Hindlimb muscle (tissue), 1 donor: ENCODE data around the gene IGSF23. TPM values are rescaled to one million over a fixed set of nuclear protein-coding genes. Genes with fewer than 3 reads are reported as not detected.
"Not testable (repeated sequence)": the region's sequence is repeated elsewhere in the genome, so short reads cannot be mapped to it uniquely, and the experiment has no call there.

Experiments used
- DNase-seq: peaks from one replicate; pipeline ENCODE4 v3.0.0-alpha.2; 2013
- polyA plus RNA-seq: library from polyadenylated mRNA; unstranded; fragments of 120-200 nt; gene quantifications from one replicate; pipeline ENCODE4 v1.2.1, GENCODE V29; 2013; ENCODE audit not compliant: insufficient read length

Gene IGSF23
- polyA plus RNA-seq, 1 donor = not detected

GRCh38 chr19:44614313-44614712, 950 bp downstream of the IGSF23 start:
- DNase-seq = no peak

DNA sequence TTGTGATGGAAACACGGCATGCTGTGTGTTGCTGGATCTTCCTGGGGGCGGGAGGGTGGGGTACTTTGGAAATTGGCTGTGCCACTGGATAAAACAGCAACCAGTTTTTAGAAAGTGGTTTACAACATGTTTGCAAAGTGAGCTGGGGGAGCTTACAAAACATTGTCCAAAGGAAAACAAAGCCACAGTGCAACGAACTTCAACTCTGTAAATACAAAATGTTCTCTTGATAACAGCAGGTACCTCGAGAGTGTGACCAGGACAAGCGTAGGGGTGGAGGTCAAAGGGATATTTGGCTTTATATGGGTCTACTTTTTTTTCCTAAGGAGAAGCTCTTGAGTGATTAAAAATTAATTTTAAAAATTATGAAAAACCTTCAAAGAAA, 2.5 kb downstream of the IGSF23 start:
- DNase-seq = no peak

DNA sequence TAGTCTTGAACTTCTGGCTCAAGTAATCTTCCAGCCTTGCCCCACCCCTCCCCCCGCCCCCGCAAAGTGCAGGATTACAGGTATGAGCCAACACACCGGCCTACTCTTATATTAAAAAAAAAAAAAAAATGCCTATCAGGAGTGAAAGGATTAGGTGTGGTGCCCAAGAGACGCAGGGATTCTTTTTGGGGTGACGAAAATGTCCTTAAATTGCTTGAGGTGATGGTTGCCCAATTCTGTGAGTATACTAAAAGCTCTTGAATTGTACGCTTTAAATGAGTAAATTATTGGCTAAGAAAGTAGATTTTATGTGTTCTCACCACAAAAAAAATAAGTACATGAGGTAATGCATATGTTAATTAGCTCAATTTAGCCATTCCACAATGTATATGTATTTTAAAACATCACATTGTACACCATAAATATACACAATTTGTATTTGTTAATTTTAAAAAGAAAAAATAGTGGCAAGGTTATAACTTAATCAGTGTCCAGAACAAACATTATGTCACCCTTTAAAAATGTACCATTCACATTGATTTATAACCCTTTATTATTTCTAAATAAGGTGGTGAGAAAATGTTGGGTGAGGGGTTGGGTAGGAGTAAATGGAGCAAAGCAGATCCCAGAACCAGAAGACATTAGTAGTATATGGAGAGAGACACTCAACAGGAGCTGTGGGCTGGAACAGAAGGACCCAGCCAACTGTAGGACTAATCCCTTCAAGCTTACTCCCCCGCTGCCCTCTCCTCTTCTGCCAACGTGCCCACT, 3.9 kb downstream of the IGSF23 start:
- no peak for DNase-seq

DNA sequence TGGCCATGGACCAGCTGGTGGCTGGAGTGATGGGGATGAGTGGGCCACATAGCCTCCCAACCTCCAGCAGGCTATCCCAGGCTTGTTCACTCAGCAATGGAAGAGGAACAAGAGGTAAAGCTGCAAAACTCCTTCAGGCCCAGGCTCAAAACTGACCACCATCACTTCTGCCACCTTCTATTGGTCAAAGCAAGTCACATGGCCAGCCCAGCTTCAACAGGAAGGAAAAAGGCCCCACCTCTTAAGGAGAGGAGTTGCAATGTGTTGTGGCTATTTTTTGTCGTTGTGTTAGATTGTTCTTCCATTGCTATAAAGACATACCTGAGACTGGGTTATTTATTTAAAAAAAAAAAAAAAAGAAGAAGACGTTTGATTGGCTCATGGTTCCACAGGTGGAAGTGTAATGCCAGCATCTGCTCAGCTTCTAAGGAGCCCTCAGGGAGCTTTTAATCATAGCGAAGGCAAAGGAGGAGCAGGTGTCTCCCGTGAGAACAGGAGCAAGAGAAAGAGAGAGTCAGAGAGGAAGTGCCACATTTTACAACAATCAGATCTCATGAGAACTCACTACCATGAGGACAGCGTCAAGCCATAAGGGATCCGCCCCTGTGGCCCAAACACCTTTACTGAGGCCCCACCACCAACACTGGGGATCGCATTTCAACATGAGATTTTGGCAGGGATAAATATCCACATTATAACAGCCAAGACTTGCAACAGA, 5.4 kb downstream of the IGSF23 start:
- DNase-seq = no peak

GRCh38 chr19:44620667-44621066, 7.3 kb downstream of the IGSF23 start:
- DNase-seq = no peak

DNA sequence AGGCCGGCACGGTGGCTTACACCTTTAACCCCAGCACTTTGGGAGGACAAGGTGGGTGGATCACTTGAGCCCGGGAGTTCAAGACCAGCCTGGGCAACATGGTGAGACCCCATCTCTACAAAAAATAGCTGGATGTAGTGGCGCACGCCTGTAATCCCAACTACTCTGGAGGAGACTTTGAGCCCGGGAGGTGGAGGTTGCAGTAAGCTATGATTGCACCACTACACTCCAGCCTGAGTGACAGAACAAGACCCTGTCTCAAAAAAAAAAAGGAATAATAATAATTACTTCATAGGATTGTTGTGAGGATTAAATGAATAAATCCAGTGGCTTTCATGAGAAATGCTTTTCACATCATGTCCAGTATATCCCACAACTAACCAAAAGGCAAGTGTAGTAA, 8.0 kb downstream of the IGSF23 start:
- DNase-seq = no peak

- no peak for DNase-seq
These were observed 9.7 kb downstream of the IGSF23 start for GRCh38 chr19:44623080-44623479.

DNA sequence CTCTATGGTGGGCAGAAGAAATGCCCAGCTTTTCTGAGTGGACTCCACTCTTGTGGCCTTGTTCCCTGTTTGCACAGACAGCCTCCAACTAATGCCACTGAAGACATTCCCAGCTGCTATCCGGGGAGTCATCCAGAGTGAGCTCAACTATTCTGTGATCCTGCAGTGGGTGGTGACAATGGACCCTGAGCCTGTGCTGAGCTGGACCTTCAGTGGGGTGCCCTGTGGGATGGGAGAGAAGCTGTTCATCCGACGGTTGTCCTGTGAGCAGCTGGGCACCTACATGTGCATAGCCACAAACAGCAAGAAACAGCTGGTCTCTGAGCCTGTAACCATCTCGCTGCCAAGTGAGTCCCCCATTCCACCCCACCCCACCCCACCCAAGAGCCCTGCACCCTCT, 10.3 kb downstream of the IGSF23 start:
- no peak for DNase-seq

DNA sequence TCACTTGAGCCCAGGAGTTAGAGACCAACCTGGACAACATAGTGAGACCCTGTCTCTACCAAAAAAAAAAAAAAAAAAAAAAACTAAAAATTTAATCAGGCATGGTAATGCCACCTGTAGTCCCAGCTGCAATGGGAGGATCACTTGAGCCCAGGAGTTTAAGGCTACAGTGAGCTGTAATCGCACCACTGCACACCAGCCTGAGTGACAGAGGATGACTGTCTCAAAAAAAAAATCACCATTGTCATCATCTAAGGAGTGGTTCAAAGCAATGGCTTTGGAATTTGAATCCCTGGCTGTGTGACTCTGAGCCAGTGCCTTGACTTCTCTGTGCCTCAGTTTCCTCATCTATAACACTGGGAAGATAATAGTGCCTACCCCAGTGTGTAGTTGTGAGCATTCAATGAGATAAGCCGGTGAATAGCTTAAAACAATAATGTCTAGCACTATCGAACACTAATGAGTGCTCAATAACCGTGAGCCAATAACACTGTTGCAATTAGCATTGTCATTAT, 11.5 kb downstream of the IGSF23 start:
- DNase-seq = no peak

DNA sequence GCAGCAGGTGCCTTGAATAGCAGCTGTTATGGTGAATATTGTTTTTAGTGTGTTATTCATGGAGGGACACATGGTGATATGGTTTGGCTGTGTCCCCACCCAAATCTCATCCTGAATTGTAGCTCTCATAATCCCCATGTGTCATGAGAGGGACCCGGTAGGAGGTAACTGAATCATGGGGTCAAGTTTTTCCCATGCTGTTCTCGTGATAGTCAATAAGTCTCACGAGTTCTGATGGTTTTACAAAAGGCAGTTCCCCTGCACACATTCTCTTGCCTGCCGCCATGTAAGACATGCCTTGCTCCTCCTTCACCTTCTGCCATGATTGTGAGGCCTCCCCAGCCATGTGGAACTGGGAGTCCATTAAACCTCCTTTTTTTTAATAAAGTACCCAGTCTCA, 12.3 kb downstream of the IGSF23 start:
- not testable (repeated sequence) for DNase-seq

- DNase-seq = no peak
These were observed 12.8 kb downstream of the IGSF23 start for GRCh38 chr19:44626048-44626624.

GRCh38 chr19:44627631-44628030, 14.3 kb downstream of the IGSF23 start:
- no peak for DNase-seq

DNA sequence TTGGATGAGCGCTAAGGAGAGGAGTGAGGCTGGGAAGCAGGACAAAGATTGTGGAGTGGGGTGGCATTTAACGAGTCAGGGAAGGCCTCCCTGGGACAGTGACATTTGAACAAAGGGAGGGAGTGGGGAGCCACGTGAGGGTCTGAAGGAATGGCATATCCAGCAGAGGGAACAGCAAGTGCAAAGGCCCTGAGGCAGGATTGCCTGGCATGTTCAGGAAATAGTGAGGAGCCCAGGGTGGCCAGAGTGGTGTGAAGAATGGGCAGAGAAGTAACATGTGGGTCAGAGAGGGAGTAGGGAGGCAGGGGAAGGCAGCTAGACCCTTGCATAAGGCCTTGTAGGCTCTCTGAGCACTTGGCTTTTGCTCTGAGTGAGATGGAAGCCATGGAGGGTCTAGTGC, 15.4 kb downstream of the IGSF23 start:
- DNase-seq = no peak

DNA sequence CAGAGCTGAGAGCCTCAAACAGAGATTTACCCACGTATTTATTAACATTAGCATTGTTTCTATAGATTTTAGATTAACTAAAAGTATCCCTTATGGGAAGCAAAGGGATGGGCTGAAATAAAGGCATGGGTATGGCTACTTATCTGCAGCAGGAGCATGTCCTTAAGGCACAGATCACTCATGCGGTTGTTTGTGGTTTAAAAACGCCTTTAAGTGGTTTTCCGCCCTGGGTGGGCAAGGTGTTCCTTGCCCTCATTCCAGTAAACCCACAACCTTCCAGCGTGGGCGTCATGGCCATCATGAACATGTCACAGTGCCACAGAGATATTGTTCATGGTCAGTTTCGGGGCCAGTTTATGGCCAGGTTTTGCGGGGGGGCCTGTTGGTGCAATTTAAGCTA, 18.2 kb downstream of the IGSF23 start:
- not testable (repeated sequence) for DNase-seq

DNA sequence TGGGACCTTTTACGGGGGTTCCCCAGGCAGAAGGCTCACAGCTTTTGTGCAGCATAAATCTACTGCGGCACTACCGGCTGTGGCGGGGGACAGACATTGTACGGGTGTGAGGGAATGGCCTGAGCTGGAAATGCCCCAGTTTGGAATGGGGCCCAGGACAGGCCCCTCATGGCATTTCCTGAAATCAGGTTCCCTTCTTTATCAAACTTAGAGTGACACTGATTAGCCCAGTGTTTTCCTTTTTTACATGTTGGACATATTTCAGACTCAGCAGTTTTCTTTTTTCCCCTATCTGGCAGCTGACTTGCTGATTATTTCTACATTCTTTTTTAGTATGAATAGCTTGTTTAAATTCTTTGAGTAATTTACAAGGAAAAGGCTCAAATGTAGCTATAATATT, 20.7 kb downstream of the IGSF23 start:
- DNase-seq = not testable (repeated sequence)

DNA sequence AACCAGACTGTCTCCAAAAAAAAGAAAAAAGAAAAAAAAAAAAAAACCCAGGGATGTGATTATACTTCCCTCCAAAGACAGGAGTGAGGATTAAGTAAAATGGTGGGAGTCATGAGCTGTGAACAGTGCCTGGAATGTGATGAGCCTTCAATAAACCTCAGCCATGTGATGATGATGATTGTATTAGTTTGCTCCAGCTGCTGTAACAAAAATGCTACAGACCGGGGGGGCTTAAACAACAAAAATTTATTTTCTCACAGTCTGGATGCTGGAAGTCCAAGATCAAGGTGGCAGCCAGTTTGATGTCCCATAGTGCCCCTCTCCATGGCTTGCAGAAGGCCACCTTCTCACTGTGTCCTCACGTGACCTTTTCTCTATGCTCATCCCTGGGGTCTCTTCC, 21.4 kb downstream of the IGSF23 start:
- DNase-seq = no peak

- DNase-seq = no peak
These were observed 22.4 kb downstream of the IGSF23 start for GRCh38 chr19:44635581-44636438.

GRCh38 chr19:44636439-44637389, 23.4 kb downstream of the IGSF23 start:
- no peak for DNase-seq

DNA sequence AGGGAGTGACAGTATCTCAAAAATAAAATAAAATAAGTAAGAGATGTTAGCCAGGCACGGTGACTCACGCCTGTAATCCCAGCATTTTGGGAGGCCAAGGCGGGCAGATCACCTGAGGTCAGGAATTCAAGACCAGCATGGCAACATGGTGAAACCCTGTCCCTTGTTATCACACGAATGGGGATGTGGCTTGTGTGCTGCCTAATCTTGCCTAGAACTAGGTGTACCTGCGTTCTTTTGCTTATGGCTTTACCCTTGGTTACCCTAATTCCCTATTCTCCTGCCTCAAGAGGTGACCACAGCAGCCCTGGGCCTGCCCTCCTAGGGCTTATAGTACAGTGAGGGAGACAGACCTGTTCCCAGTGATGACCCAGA, 24.0 kb downstream of the IGSF23 start:
- no peak for DNase-seq

- DNase-seq = no peak
These were observed 27.2 kb downstream of the IGSF23 start for GRCh38 chr19:44640518-44640917.

DNA sequence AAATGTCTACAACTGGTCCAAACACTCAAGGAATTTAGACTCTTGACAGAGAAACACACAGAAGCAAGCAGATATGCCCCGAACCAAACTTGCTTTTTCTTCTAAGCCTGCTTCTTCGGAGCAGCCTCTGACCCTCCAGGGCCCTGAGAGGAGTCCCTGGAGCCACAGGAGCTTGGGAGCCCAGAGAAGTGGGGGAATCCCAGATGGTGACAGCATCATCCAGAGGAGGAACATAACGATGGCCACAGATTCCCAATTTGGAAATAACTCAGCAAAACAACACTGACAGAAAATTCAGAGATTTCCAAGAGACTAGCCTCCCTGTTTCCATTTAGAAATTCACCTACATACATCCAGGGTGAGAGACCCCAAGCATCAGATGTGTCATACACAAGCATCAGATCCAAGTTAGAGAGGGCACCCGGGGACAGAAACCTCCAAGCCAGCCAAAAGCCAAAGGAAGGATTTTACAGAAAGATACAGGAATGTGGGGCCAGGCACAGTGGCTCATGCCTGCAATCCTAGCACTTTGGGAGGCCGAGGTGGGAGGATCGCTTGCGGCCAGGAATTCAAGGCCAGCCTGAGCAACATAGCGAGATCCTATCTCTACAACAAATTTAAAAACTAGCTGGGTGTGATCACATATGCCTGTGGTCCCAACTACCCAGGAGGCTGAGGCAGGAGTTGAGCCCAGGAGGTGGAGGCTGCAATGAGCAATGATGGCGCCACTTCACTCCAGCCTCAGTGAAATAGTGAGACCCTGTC, 28.3 kb downstream of the IGSF23 start:
- DNase-seq = no peak
